NCI-H524 treated with DMSO at 0.1 percent for 48 hours (cell line): ENCODE results near the gene MRPL49.

Experiments
- DNase-seq: peaks from one replicate; lab custom pipeline; 2025; lab: John Stamatoyannopoulos, UW

The MRPL49 gene

GRCh38 chr11:65102142-65103095 lies 19.7 kb upstream of the MRPL49 start:
- DNase-seq, result no peak

- no peak for DNase-seq
Observed at GRCh38 chr11:65103476-65103875, 18.6 kb upstream of the MRPL49 start.

GRCh38 chr11:65104628-65105027 lies 17.5 kb upstream of the MRPL49 start:
- DNase-seq, result no peak

GRCh38 chr11:65107078-65107477 lies 15.0 kb upstream of the MRPL49 start:
- no peak for DNase-seq

GRCh38 chr11:65107751-65108468 lies 14.2 kb upstream of the MRPL49 start:
- no peak for DNase-seq

GRCh38 chr11:65108469-65109123 lies 13.5 kb upstream of the MRPL49 start:
- no peak for DNase-seq

DNA sequence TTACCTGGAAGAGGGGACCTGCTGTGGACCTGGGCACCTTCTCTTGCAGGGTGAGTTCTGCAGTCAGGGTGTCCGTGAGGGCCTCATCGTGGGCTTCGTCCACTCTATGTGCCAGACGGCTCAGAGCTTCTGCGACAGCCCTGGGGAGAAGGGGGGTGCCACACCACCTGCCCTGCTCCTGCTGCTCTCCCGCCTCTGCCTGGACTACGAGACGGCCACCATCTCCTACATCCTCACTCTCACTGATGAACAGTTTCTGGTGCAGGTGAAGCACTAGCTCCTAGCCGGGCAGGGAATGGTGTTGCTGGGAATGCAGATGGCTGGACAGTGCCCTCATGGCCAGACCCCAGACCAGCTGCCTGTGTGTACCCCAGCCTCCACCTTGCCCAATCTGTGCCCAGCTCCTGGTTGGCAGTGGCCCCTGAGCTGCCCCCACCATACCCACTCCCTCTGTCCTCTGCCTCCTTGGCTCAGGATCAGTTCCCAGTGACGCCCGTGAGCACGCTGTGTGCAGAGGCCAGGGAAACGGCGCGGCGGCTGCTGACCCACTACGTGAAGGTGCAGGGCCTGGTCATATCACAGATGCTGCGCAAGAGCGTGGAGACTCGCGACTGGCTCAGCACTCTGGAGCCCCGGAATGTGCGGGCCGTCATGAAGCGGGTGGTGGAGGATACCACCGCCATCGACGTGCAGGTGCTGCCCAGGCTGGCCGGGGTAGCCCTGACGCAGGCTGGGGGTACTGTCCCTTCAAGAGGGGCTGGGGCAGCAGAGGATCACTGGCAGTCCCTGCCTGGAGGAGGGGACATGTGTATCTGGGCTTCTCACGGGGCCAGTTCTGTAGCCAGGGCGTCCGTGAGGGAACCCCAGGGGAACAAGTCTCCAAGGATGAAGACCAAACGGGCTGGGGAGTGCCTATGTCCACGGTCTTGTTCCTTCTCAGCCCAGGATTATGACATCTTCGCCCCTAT lies 12.6 kb upstream of the MRPL49 start:
- DNase-seq, result no peak

GRCh38 chr11:65110354-65110861 lies 11.7 kb upstream of the MRPL49 start:
- DNase-seq, result no peak

GRCh38 chr11:65111159-65111743 lies 10.9 kb upstream of the MRPL49 start:
- no peak for DNase-seq

GRCh38 chr11:65111744-65112545 lies 10.2 kb upstream of the MRPL49 start, which contains the start of gene TM7SF2:
Gene TM7SF2 (plus strand): TSS chr11:65111872. CDS start chr11:65112016, 144 bp downstream.
- DNase-seq, result peak; percentile 66

DNA sequence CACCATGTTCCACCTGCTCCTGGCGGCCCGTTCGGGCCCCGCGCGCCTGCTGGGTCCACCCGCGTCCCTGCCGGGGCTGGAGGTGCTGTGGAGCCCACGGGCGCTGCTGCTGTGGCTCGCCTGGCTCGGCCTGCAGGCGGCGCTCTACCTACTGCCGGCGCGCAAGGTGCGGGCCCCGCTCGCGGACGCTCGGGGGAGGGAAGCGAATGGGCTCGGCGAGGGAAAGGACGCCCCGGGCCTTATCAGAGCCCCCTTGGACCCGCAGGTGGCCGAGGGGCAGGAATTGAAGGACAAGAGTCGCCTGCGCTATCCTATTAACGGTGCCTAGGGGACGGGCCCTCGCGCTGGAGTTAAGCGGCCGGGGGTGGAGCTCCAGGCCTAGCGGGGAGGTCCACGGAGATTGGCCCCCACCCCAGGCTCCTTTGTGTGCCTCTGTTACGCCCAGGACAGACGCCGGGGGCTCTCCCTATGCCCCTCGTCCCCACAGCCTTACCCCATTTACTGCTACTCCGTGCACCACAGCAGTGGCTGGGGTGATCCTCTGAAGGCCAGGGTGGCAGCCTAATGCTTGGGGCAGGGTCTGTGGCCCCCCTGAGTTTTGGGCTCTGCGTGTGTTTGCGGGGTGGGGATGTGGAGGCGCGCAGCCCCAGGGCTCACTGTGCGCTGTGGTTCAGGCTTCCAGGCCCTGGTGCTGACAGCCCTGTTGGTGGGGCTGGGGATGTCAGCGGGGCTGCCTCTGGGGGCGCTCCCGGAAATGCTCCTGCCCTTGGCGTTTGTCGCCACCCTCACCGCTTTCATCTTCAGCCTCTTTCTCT lies 9.4 kb upstream of the MRPL49 start:
- DNase-seq, result no peak

DNA sequence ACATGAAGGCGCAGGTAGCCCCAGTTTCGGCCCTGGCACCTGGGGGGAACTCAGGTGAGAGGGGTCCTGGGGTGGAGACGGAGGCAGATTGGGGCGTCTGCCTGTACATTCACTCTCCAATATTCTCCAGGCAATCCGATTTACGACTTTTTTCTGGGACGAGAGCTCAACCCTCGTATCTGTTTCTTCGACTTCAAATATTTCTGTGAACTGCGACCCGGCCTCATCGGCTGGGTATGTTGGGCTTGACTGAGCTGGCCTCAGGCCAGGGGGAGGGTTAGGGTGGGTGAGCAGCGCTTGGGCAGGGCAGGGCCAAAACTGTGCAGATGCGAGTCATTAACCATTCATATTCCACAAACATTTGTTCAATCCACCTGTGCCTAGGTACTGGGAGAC lies 8.8 kb upstream of the MRPL49 start:
- DNase-seq, result no peak

DNA sequence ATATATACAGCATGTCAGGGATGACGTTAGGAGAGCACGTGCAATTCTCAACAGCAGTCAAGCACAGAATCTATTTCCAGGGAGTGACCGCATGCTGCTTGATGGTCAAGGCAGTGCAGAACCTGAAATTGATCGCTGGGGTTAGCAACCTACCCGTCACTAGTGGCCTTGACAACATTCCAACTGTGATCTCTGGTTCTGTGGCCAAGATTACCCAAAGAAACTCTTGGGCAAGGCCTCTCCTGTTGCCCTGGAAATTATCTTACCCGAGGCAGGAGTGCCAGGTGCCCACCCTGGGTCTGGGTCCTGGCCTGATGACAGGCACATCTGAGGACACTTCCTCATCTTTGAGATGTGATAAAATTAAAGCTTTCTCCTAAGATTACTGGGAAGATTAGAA lies 8.3 kb upstream of the MRPL49 start:
- DNase-seq, result no peak

GRCh38 chr11:65114538-65115171 lies 7.5 kb upstream of the MRPL49 start:
- DNase-seq, result no peak

DNA sequence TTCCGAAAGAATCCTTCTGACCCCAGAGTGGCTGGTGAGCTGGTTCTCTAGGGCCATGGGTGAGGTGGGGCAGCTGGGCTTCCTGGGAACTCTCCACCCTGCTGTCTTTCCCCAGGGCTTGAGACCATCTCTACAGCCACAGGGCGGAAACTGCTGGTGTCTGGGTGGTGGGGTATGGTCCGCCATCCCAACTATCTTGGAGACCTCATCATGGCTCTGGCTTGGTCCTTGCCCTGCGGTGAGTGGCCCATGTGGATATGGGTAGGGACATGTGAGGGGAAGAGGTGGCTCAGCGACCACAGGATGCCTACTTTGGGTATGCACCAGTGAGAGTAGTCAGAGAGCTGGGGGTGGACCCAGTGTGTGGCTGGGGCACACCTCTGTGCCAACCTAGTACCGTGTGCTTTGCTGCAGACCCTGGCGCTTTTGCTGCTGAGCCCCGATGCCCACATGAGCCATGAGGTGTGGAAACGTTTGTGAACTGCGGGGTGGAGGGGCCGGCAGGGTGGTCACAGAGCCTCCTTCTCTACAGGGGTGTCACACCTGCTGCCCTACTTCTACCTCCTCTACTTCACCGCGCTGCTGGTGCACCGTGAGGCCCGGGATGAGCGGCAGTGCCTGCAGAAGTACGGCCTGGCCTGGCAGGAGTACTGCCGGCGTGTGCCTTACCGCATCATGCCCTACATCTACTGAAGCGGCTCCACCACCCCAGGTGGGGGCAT lies 6.6 kb upstream of the MRPL49 start:
- no peak for DNase-seq

GRCh38 chr11:65116370-65117205 lies 5.5 kb upstream of the MRPL49 start:
- no peak for DNase-seq
